SU-DHL-6 (cell line): ENCODE measurements around the gene EIF4B.

Source experiments
- H2AFZ ChIP-seq: fragments of 200-600 bp; sonication (generic); 2 replicates; pipeline ENCODE4 v1.6.1; 2014; ENCODE audit warnings: low read depth, mild to moderate bottlenecking, moderate library complexity, mixed read lengths, antibody characterized with exemption, low read length; ENCODE audit not compliant: severe bottlenecking
- H3F3A ChIP-seq: fragments of 200-600 bp; shearing (Covaris generic); 2 replicates; pipeline ENCODE4 v1.6.0; 2016; ENCODE audit warnings: antibody characterized with exemption, mild to moderate bottlenecking; ENCODE audit not compliant: insufficient read depth
- H3K27ac ChIP-seq: fragments of 200-600 bp; sonication (generic); 2 replicates; pipeline ENCODE4 v1.5.1; 2016; ENCODE audit warnings: low read depth, mild to moderate bottlenecking, low read length, moderate library complexity, mixed read lengths
- H3K27me3 ChIP-seq: fragments of 200-600 bp; sonication (generic), shearing (Covaris generic); 2 replicates; pipeline ENCODE4 v1.6.0; 2014; ENCODE audit warnings: mild to moderate bottlenecking, low read length
- H3K36me3 ChIP-seq: fragments of 200-600 bp; sonication (generic); 2 replicates; pipeline ENCODE4 v1.6.1; 2014; ENCODE audit warnings: mild to moderate bottlenecking, low read length, mixed read lengths
- H3K4me2 ChIP-seq: fragments of 300-600, 200-600 bp; shearing (Covaris generic), sonication (generic); 2 replicates; pipeline ENCODE4 v1.6.0; 2014; ENCODE audit warnings: low read length, low read depth, mild to moderate bottlenecking; ENCODE audit not compliant: poor library complexity, severe bottlenecking
- H3K4me3 ChIP-seq: fragments of 200-600 bp; sonication (generic); 2 replicates; pipeline ENCODE4 v1.5.1; 2014; ENCODE audit warnings: antibody characterized with exemption, low read length, mild to moderate bottlenecking, mixed read lengths; ENCODE audit not compliant: insufficient read depth, poor library complexity, severe bottlenecking
- H3K79me2 ChIP-seq: fragments of 200-600 bp; sonication (generic); 2 replicates; pipeline ENCODE4 v1.6.1; 2014; ENCODE audit warnings: mild to moderate bottlenecking, low read length, moderate library complexity; ENCODE audit not compliant: insufficient read depth
- H3K9ac ChIP-seq: fragments of 200-600 bp; sonication (generic); 2 replicates; pipeline ENCODE4 v1.7.0; 2014; ENCODE audit warnings: mild to moderate bottlenecking, low read length
- H3K9me2 ChIP-seq: fragments of 200-600 bp; sonication (generic); replicated peaks from 2 replicates; pipeline ENCODE4 v1.6.1; 2014; ENCODE audit warnings: low read length; ENCODE audit not compliant: insufficient read depth
- H3K9me3 ChIP-seq: fragments of 200-600 bp; sonication (generic); 2 replicates; pipeline ENCODE4 v1.6.1; 2014; ENCODE audit warnings: low read length, mixed read lengths; ENCODE audit not compliant: insufficient read depth
- H4K20me1 ChIP-seq: fragments of 200-600 bp; sonication (generic); 2 replicates; pipeline ENCODE4 v1.6.1; 2014; ENCODE audit warnings: low read depth, mild to moderate bottlenecking, antibody characterized with exemption, low read length, moderate library complexity, mixed read lengths
- EZH2phosphoT487 ChIP-seq: fragments of 200-600 bp; sonication (generic), shearing (Covaris generic); conservative IDR thresholded peaks from 2 replicates; pipeline ENCODE4 v1.6.1; 2018; ENCODE audit warnings: mild to moderate bottlenecking, antibody characterized with exemption, low read length, moderate library complexity, mixed read lengths
- TF ChIP-seq, protein P1 (sequence below): fragments of 200-600 bp; sonication (generic); IDR thresholded peaks from one replicate; pipeline ENCODE4 v1.5.1; 2017; ENCODE audit warnings: antibody characterized with exemption, mild to moderate bottlenecking, low read length, moderate library complexity; ENCODE audit not compliant: insufficient read depth, poor library complexity, severe bottlenecking

EIF4B gene

GRCh38 chr12:53056901-53057300 lies 50.6 kb downstream of the EIF4B start:
- Histone ChIP-seq H3K79me2 (no peaks in the 10 kb centered on the region), H4K20me1 (no peaks in the 10 kb centered on the region), H3K9ac (no peak overlapping the region), H3K9me3 (no peaks in the 10 kb centered on the region), H3K4me3 (no peak overlapping the region), H3K9me2 (no peaks in the 10 kb centered on the region), H2AFZ (no peak overlapping the region), H3K27me3 (no peaks in the 10 kb centered on the region), H3K4me2 (no peak overlapping the region), H3K27ac (no peak overlapping the region), H3K36me3 (no peaks in the 10 kb centered on the region), H3F3A (peaks cover 6% of the 10 kb centered on the region; the same call in 1 of the 2 replicates)
- TF ChIP-seq, protein P1, sequence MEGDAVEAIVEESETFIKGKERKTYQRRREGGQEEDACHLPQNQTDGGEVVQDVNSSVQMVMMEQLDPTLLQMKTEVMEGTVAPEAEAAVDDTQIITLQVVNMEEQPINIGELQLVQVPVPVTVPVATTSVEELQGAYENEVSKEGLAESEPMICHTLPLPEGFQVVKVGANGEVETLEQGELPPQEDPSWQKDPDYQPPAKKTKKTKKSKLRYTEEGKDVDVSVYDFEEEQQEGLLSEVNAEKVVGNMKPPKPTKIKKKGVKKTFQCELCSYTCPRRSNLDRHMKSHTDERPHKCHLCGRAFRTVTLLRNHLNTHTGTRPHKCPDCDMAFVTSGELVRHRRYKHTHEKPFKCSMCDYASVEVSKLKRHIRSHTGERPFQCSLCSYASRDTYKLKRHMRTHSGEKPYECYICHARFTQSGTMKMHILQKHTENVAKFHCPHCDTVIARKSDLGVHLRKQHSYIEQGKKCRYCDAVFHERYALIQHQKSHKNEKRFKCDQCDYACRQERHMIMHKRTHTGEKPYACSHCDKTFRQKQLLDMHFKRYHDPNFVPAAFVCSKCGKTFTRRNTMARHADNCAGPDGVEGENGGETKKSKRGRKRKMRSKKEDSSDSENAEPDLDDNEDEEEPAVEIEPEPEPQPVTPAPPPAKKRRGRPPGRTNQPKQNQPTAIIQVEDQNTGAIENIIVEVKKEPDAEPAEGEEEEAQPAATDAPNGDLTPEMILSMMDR: no peak
- no peak for TF ChIP-seq EZH2phosphoT487

DNA sequence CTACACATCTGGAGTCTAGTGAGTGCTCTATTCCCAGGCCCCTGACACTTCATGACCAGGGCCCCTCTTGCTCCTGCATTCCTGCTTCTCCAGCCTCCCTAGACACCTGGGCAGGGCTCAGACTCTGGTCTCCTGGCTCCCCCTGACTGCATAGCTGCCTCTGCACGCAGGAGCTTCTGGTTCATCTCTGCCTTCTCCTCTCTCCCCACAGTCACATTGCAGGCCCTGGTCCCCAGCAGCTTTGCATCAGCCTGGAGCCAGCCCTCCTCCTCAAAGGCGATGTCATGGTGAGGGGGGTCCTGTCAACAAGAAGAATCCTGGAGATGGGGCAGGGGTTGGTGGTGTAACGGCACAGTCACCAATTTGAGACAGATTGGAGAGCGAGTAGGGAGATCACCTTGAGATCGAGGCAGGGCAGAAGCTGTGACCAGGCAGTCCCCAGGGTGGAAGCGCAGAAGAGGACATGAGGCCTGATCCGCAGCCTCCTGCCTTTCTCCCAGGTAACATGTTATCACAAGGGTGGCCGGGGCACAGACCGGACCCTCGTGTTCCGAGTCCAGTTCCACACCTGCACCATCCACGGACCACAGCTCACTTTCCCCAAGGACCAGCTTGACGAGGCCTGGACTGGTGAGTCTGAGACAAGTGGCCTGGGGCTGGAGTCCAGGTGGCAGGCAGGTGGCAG lies 51.7 kb downstream of the EIF4B start:
- Histone ChIP-seq H3F3A (peaks cover 6% of the 10 kb centered on the region; the same call in 1 of the 2 replicates), H3K27me3 (no peaks in the 10 kb centered on the region), H3K79me2 (no peaks in the 10 kb centered on the region), H3K9ac (no peak overlapping the region), H3K36me3 (no peaks in the 10 kb centered on the region), H3K9me2 (no peaks in the 10 kb centered on the region), H3K4me3 (no peak overlapping the region), H3K27ac (no peak overlapping the region), H3K9me3 (no peaks in the 10 kb centered on the region), H3K4me2 (no peak overlapping the region), H2AFZ (no peak overlapping the region), H4K20me1 (no peaks in the 10 kb centered on the region)
- no peak for TF ChIP-seq EZH2phosphoT487

- no peaks in the 10 kb centered on the region for H3K9me2 ChIP-seq
- no peak overlapping the region for H2AFZ ChIP-seq
- no peaks in the 10 kb centered on the region for H4K20me1 ChIP-seq
- H3K79me2 ChIP-seq: no peaks in the 10 kb centered on the region
- no peak overlapping the region for H3K27ac ChIP-seq
- no peak overlapping the region for H3K9ac ChIP-seq
- H3K4me3 ChIP-seq: no peak overlapping the region
- H3K27me3 ChIP-seq: no peaks in the 10 kb centered on the region
- no peak overlapping the region for H3K4me2 ChIP-seq
- H3F3A ChIP-seq: peaks cover 6% of the 10 kb centered on the region; the same call in 1 of the 2 replicates
- TF ChIP-seq, protein P1: no peak
- no peak for TF ChIP-seq EZH2phosphoT487
- no peaks in the 10 kb centered on the region for H3K9me3 ChIP-seq
- no peaks in the 10 kb centered on the region for H3K36me3 ChIP-seq
Observed at GRCh38 chr12:53058674-53059433, 52.6 kb downstream of the EIF4B start.
